GM12878 (cell line): ENCODE results near the gene ALG11. TPM values are rescaled to one million over a fixed set of nuclear protein-coding genes. Genes with fewer than 3 reads are reported as not detected.
"Not testable (repeated sequence)": the region's sequence is repeated elsewhere in the genome, so short reads cannot be mapped to it uniquely, and the experiment has no call there.

Experiments
- ATAC-seq: fragments of 200-7000 bp; cut with Tn5 transposase; 3 replicates; pipeline ENCODE4 v1.9.1; 2020; ENCODE audit warnings: mild to moderate bottlenecking, moderate library complexity
- BruUV-seq: library from RNA; stranded (reverse); fragments of 400-500 nt; replicated peaks from 2 replicates; lab custom pipeline; 2021; lab: Mats Ljungman, UMichigan
- CTCF ChIA-PET: fragments of 300-600 bp; sonication (Branson Sonifier 250); formaldehyde crosslinking; extraction: SDS; loops from one replicate; lab custom pipeline; 2021; ENCODE audit warnings: inconsistent platforms; lab: Yijun Ruan, JAX
- POLR2A ChIA-PET: fragments of 350-600 bp; formaldehyde crosslinking; extraction: SDS; loops from one replicate; lab custom pipeline; 2021; ENCODE audit warnings: inconsistent platforms; lab: Charles Lee
- RAD21 ChIA-PET: fragments of 300-600 bp; sonication (Branson Sonifier 250); formaldehyde crosslinking; loops from one replicate; lab custom pipeline; 2023; ENCODE audit warnings: antibody characterized with exemption; ENCODE audit not compliant: unreplicated experiment; lab: Charles Lee
- SMC1A ChIA-PET: fragments of 300-600 bp; sonication (Branson Sonifier 250); formaldehyde crosslinking; loops from one replicate; lab custom pipeline; 2023; ENCODE audit not compliant: unreplicated experiment, uncharacterized antibody; lab: Charles Lee
- DNase-seq: peaks from one replicate; pipeline ENCODE4 v3.0.0-alpha.2; 2011; ENCODE audit warnings: low read depth, low spot score
- FAIRE-seq: peaks from 3 replicates; lab custom pipeline; 2011; peaks lifted over from hg19 to GRCh38; lab: Jason Lieb, UNC
- H2AFZ ChIP-seq: 2 replicates; pipeline ENCODE4 v1.6.0; 2011; ENCODE audit warnings: low read depth, low read length, control low read depth; ENCODE audit not compliant: control insufficient read depth
- H3K27ac ChIP-seq: 2 replicates; pipeline ENCODE4 v1.5.1; 2011; ENCODE audit warnings: control low read depth; ENCODE audit not compliant: control insufficient read depth, insufficient read depth
- H3K27me3 ChIP-seq, 2 experiments: replicated peaks in 1 of 2; 2 replicates each; pipeline versions ENCODE4 v1.6.0 to v1.6.1; 2011; ENCODE audit warnings: low read length in 1 of 2; ENCODE audit not compliant: control insufficient read depth in 2 of 2, insufficient read depth in 2 of 2
- H3K36me3 ChIP-seq, 2 experiments: 2 replicates each; pipeline ENCODE4 v1.5.1; 2011; ENCODE audit warnings: low read length in 1 of 2; ENCODE audit not compliant: control insufficient read depth in 2 of 2, insufficient read depth in 2 of 2
- H3K4me1 ChIP-seq: 2 replicates; pipeline ENCODE4 v1.6.1; 2011; ENCODE audit warnings: mild to moderate bottlenecking, low read length, moderate library complexity, mixed read lengths; ENCODE audit not compliant: control insufficient read depth, insufficient read depth
- H3K4me2 ChIP-seq: 2 replicates; pipeline ENCODE4 v1.6.0; 2011; ENCODE audit warnings: control low read depth; ENCODE audit not compliant: control insufficient read depth, insufficient read depth
- H3K4me3 ChIP-seq: fragments of 200-600 bp; sonication (generic); 2 replicates; pipeline ENCODE4 v1.5.1; 2016
- H3K79me2 ChIP-seq: 2 replicates; pipeline ENCODE4 v1.6.0; 2011; ENCODE audit warnings: low read length; ENCODE audit not compliant: control insufficient read depth, insufficient read depth
- H3K9ac ChIP-seq: 2 replicates; pipeline ENCODE4 v1.8.0; 2011; ENCODE audit warnings: low read length, control low read depth, mixed read lengths; ENCODE audit not compliant: control insufficient read depth, insufficient read depth
- H3K9me3 ChIP-seq: replicated peaks from 3 replicates; pipeline ENCODE4 v1.5.1; 2011; ENCODE audit warnings: mild to moderate bottlenecking, low read length; ENCODE audit not compliant: control insufficient read depth, insufficient read depth
- H4K20me1 ChIP-seq: 2 replicates; pipeline ENCODE4 v1.6.0; 2011; ENCODE audit not compliant: control insufficient read depth, insufficient read depth
- BCLAF1 ChIP-seq: fragments of 450-650 bp; IDR thresholded peaks from 2 replicates; pipeline ENCODE4 v1.6.1; 2017; ENCODE audit warnings: antibody characterized with exemption, mild to moderate bottlenecking, moderate library complexity
- CBFB ChIP-seq: IDR thresholded peaks from 2 replicates; pipeline ENCODE4 v1.6.1; 2016; ENCODE audit warnings: antibody characterized with exemption, low read depth
- CBX3 ChIP-seq: fragments of 200-600 bp; sonication (generic); IDR thresholded peaks from 2 replicates; pipeline ENCODE4 v1.6.1; 2016; ENCODE audit warnings: low read depth, borderline replicate concordance
- JUNB ChIP-seq: IDR thresholded peaks from 2 replicates; pipeline ENCODE4 v1.6.1; 2016; ENCODE audit warnings: antibody characterized with exemption, mild to moderate bottlenecking
- MTA2 ChIP-seq: fragments of 450-650 bp; IDR thresholded peaks from 2 replicates; pipeline ENCODE4 v1.6.1; 2016; ENCODE audit warnings: low read depth, mild to moderate bottlenecking, moderate library complexity
- RBBP5 ChIP-seq: fragments of 200-600 bp; sonication (generic); conservative IDR thresholded peaks from 2 replicates; pipeline ENCODE4 v1.6.1; 2016
- SMC3 ChIP-seq: IDR thresholded peaks from 2 replicates; pipeline ENCODE4 v1.6.1; 2011; ENCODE audit warnings: low read length, improper control_type of control experiment, borderline replicate concordance
- TCF12 ChIP-seq: IDR thresholded peaks from 2 replicates; pipeline ENCODE4 v1.6.1; 2011; ENCODE audit warnings: low read depth, mild to moderate bottlenecking, low read length
- ZNF592 ChIP-seq: fragments of 450-650 bp; IDR thresholded peaks from 2 replicates; pipeline ENCODE4 v1.6.1; 2017; ENCODE audit warnings: mild to moderate bottlenecking, moderate library complexity
- WGBS: methylation state at CpG from one replicate; pipeline ENCODE4 v1.1.6; 2016; ENCODE audit warnings: low lambda C conversion rate; ENCODE audit not compliant: insufficient replicate concordance, insufficient coverage; ENCODE audit errors: missing lambda C conversion rate; 5-methylcytosine and 5-hydroxymethylcytosine counted together
- in situ Hi-C: fragments of 300-500 bp; cut with MboI; formaldehyde crosslinking; loops from 9 replicates; pipeline ENCODE4 v1.14.3; 2018; ENCODE audit warnings: mixed read lengths
- intact Hi-C: fragments of 100-400 bp; cut with micrococcal nuclease; formaldehyde crosslinking; loops from one replicate; pipeline ENCODE4 v1.14.2; 2022; ENCODE audit not compliant: unreplicated experiment
- polyA plus RNA-seq, 11 experiments: library from polyadenylated mRNA; depleted of rRNA in 4 of 11; unstranded in 6 of 11; stranded (reverse) in 5 of 11; fragments of >200 nt; fragmentation: Nextera tagmentation in 4 of 11; fragmentation: Illumina TruSeq in 1 of 11; extraction: Ambion mirVana in 4 of 11; extraction: Trizol in 1 of 11; gene quantifications; 1 replicate in 1 of 11; 2 replicates in 10 of 11; pipeline versions ENCODE4 v1.2.1 to v1.2.3, GENCODE V29; 2011 to 2016; ENCODE audit warnings: inconsistent platforms in 2 of 11, missing spikeins in 2 of 11, low read depth in 1 of 11
- total RNA-seq, 4 experiments: library from RNA; depleted of rRNA in 3 of 4; stranded (reverse); fragments of >200 nt in 3 of 4; fragmentation: Illumina TruSeq in 1 of 4; extraction: Trizol in 1 of 4; gene quantifications; 2 replicates each; pipeline versions ENCODE4 v1.2.1 to v1.2.3, GENCODE V29; 2013 to 2021

ALG11 gene
- total and polyA plus RNA-seq, 10 of the 15 experiments (the other 5 are each of a cell fraction or from before 2014, with no cell fraction given): 8.4 to 27.7 (median 15.6) TPM

DNA sequence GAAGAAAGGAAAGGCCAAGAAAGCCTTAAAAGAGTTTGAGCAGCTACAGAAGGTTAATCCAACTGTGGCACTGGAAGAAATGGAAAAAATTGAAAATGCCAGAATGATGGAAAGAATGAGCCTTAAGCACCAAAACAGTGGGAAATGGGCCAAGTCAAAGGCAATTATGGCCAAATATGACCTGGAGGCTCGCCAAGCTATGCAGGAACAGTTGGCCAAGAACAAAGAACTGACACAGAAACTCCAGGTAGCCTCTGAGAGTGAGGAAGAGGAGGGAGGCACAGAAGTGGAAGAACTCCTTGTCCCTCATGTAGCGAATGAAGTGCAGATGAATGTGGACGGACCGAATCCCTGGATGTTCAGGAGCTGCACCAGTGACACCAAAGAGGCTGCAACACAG, 17.4 kb downstream of the ALG11 start (continued):
- TF ChIP-seq BCLAF1: no peak

GRCh38 chr13:52030401-52030800, 18.2 kb downstream of the ALG11 start:
- H3K36me3 ChIP-seq, ATAC-seq, RAD21 ChIA-PET, POLR2A ChIA-PET, H3K27ac ChIP-seq, H3K9me3 ChIP-seq, H3K9ac ChIP-seq, H3K4me2 ChIP-seq, CTCF ChIA-PET, in situ Hi-C loops, H3K79me2 ChIP-seq, FAIRE-seq, H2AFZ ChIP-seq, H3K4me3 ChIP-seq, intact Hi-C loops, DNase-seq, H4K20me1 ChIP-seq, BruUV-seq, H3K4me1 ChIP-seq, H3K27me3 ChIP-seq: not testable (repeated sequence)
- 94% methylated on average over 5 of the region's 6 CpGs for WGBS
- SMC1A ChIA-PET: interaction anchor here (1.5 kb wide), 1 partner anchor 10 kb away, joined by 3 read pairs; no protein-coding TSS in a partner anchor

DNA sequence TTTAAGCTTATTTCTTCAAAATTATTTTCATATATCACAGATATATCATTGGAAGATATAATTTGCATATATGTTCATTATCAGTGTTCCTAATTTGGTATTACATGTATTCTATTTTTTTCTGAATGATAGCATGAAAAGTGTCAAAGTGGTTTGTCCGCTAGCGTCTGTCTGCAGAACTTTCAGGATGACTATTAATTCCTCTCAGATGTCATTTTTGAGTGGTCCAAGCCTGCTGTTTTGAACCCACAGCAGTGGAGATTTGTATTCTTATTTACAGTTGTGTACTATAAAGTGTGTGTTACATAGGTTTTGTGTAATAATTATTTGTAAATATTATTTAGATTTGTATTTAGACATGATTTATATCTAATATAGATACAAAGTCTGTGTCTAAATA, 20.8 kb downstream of the ALG11 start:
- ChIA-PET POLR2A (no interaction called here), SMC1A (interaction anchor here (1.6 kb wide), 1 partner anchor 13 kb away, joined by 5 read pairs; no protein-coding TSS in a partner anchor), CTCF (interaction anchor here (0.6 to 1.6 kb wide), 2 partner anchors 29 to 96 kb away, joined by 3 read pairs; partner anchors contain the start of gene NEK5), RAD21 (no interaction called here)
- Histone ChIP-seq H3K9ac (no peak overlapping the region), H4K20me1 (no peaks in the 10 kb centered on the region), H3K27me3 (no peaks in the 10 kb centered on the region), H3K4me2 (no peak overlapping the region), H3K9me3 (no peaks in the 10 kb centered on the region), H3K36me3 (no peaks in the 10 kb centered on the region; a peak in 1 of 4 replicates), H3K4me3 (no peak overlapping the region), H2AFZ (no peak overlapping the region), H3K27ac (no peak overlapping the region), H3K79me2 (no peaks in the 10 kb centered on the region), H3K4me1 (no peaks in the 10 kb centered on the region)
- FAIRE-seq: no peak
- no TSS peak for BruUV-seq
- in situ Hi-C loops (no loop called here), intact Hi-C loops (no loop called here)
- 15% methylated on average over 2 of the region's 2 CpGs for WGBS
- ATAC-seq: peak; percentile 55
- no peak for DNase-seq
- TF ChIP-seq MTA2 (no peak), RBBP5 (no peak), JUNB (peak; percentile 72), TCF12 (0 out of 2 replicates have a peak, but pooled peaks have one; percentile 35), CBX3 (no peak), ZNF592 (no peak), SMC3 (no peak), CBFB (no peak)
